Measurements from ENCODE around the gene TMEM185B. TPM values are rescaled to one million over a fixed set of nuclear protein-coding genes. Genes with fewer than 3 reads are reported as not detected.
A peak's percentile ranks its signal among the peaks of the same experiment; 100 is the strongest.
"Not testable (repeated sequence)": the region's sequence is repeated elsewhere in the genome, so short reads cannot be mapped to it uniquely, and the experiment has no call there.

TMEM185B gene
- total RNA-seq, 1 donor from 2014 or later, result 27.1 TPM

DNA sequence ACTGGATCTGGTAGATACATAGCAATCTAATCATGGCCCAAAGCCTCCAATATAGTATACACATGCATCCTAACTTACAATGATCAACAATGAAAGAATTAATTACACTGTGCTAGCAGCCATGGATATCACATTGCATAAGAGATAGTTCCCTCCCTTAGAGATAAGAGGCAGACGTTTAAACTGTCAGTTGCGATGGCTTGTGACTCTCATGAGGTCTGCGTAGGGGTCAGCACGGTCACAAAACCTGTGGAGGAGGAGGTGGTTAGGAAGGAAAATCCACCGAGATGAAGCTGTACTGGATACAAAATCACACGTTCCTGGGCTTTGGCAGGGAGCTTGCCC is 28.7 kb upstream of the TMEM185B start:
- no peak for DNase-seq (ENCODE audit: low read depth)

- no peak for DNase-seq (ENCODE audit: low read depth)
Measured at GRCh38 chr2:120251078-120251477, 27.9 kb upstream of the TMEM185B start.

DNA sequence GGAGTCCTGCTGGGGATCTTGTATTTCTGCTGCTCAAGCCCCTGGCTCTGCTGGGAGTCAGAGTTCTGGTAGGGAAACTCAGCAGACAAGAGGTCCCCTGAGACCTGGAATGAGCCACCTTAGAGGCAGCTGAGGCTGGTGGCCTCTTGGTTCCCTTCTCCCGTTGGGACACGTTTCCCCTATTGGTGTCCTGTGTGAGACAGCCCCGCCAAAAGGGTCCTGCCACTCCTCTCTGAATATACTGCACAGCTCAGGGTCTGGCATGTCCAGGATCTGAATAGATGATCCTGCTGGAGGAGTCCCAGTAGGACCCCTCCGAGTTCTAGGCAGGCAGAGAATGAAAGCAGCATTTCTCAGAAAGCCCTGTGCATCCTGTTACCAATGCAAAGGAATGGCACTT is 27.4 kb upstream of the TMEM185B start:
- DNase-seq (ENCODE audit: low read depth), result no peak

DNA sequence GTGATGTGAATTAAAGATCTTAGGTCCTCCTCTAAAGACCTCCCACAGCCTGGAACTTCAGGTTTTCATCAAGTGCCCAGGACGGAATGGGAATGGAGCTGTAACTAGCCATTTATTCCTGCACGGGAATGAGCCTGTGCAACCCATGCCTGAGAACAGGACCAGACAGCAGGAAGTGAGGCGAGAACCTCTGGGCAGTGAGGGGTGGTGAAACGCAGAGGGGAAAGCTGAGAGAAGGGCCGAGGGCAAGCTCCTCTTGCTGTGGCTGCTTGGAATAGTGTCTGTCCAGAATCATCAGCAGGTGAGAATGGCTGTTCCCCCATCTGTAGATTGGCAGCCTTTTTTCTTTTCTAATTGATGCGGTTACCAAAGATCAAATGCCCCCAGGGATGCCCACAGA is 24.7 kb upstream of the TMEM185B start:
- no peak for DNase-seq (ENCODE audit: low read depth)

GRCh38 chr2:120246546-120247300 is 23.5 kb upstream of the TMEM185B start:
- peak; percentile 88 for DNase-seq (ENCODE audit: low read depth)

- DNase-seq (ENCODE audit: low read depth), result peak; percentile 44
Measured at GRCh38 chr2:120245520-120246332, 22.5 kb upstream of the TMEM185B start.

DNA sequence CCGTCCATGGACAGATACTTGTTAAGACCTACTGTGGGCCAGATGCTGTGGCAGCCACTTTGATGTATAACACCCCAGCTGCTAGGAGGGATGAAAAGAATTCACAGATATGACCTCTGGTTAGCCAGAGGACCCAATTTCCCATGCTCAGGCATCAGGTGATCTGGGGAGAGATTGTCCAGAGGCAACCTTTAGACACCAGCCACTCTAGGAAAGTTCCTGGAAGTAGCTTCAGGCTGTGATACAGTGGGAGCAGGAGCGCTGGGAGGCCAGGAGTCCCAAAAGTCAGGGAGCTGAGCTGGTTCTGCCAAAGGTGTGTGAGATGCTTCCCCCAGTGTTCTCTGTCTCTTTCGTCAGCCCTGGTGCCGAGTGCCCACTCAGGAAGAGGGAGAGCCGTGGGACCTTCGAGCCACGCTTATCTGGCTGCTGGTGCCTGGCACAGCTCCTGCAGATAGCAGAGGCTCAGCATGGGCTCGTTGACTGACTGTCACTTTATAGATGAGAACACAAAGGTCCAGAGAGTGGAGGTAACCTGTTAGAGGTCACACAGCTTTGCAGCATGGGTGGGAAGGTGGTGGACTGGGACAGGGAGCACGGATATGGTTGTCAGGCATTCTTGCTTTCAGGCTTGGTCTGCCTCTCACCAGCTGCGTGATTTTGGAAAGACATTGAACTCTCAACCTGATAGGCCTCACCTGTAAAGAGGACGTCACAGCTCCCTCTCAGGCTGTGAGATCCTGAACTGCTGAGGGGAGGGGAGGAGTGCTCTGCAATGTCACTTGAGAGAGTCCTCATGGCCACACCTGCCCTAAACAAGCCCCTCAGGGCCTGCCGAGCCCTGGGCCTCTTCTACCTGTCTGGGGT is 21.7 kb upstream of the TMEM185B start:
- no peak for DNase-seq (ENCODE audit: low read depth)

- DNase-seq (ENCODE audit: low read depth), result no peak
Measured at GRCh38 chr2:120243875-120244553, 20.8 kb upstream of the TMEM185B start.

DNA sequence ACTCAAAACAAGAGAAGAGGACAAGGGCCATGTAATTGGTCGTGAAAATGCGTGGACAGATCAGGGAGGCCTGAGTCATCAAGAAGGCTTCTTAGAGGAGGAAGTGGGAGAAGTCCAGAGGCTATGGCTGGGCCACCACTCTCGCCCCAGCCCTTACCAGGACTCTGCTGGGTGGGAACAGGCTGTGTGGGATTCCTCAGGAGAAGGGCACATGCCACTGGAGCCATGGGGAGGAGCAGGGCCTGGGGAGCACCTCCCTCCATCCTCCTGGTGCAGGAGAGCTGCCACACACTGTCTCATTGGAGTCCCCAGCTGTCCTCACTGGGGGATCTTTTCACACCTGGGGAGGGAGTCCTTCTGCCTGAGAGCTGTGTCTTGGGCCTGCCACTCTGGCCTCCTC is 20.0 kb upstream of the TMEM185B start:
- DNase-seq (ENCODE audit: low read depth), result no peak

GRCh38 chr2:120241684-120242083 is 18.5 kb upstream of the TMEM185B start:
- no peak for DNase-seq (ENCODE audit: low read depth)

GRCh38 chr2:120240901-120241429 is 17.8 kb upstream of the TMEM185B start:
- DNase-seq (ENCODE audit: low read depth), result no peak

GRCh38 chr2:120239488-120240287 is 16.5 kb upstream of the TMEM185B start:
- no peak for DNase-seq (ENCODE audit: low read depth)

- no peak for DNase-seq (ENCODE audit: low read depth)
Measured at GRCh38 chr2:120238728-120239487, 15.7 kb upstream of the TMEM185B start.

DNA sequence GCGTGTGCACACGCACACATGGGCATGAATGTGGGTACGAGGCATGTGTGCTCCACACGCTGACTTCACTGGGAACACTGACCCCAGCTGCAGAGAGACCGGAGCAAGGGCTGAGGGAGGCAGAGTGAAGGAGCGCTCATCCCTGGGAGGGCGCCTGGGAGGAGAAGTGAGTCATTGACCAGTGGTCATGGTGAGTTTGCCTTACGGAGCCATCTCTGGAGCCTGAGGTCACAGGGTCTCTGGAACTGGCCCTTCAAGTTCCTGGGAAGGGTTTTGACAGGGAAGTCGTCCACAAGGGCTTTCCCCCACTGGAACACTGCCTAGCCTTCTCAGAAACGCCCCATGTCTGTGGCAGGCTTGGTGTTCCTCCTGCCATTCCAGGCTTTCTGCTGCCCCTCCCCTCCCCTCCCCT is 14.3 kb upstream of the TMEM185B start:
- DNase-seq (ENCODE audit: low read depth), result peak; percentile 70

GRCh38 chr2:120236791-120237190 is 13.6 kb upstream of the TMEM185B start:
- no peak for DNase-seq (ENCODE audit: low read depth)

- DNase-seq (ENCODE audit: low read depth), result no peak
Measured at GRCh38 chr2:120236316-120236715, 13.1 kb upstream of the TMEM185B start.

DNA sequence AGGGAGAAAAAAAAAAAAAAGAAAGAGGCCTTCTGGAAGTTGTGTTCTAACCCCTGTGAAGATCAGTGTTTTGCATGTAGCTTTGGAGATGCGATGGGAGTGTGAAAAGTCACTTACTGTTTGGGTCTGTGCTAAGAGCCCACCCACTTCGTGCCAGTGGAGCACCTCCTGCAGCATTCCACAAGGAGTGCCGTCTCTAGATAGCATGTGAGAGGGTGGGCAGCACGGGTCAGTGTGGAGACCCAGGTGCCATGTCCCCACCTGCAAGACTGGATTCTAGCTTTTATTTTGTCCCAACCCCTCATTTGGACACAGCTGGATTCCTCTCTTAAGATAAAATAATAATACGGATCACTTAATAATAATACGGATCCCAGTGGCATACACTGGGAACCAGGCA is 12.5 kb upstream of the TMEM185B start:
- no peak for DNase-seq (ENCODE audit: low read depth)

GRCh38 chr2:120235158-120235557 is 12.0 kb upstream of the TMEM185B start:
- not testable (repeated sequence) for DNase-seq (ENCODE audit: low read depth)

GRCh38 chr2:120233292-120233691 is 10.1 kb upstream of the TMEM185B start:
- DNase-seq (ENCODE audit: low read depth), result no peak
